HepG2 (cell line): ENCODE measurements around the gene TBC1D22A.

Source experiments
- BRCA1 ChIP-seq: sonication (generic); formaldehyde crosslinking; IDR thresholded peaks from 2 replicates; pipeline ENCODE4 v1.4.0; 2020; ENCODE audit warnings: missing genetic modification reagents
- CREB3 ChIP-seq: sonication (generic); formaldehyde crosslinking; IDR thresholded peaks from 2 replicates; pipeline ENCODE4 v1.5.0; 2020; ENCODE audit warnings: missing genetic modification reagents
- RBFOX2 ChIP-seq: fragments of 200-400 bp; formaldehyde crosslinking; IDR thresholded peaks from 2 replicates; pipeline ENCODE4 v1.6.1; 2017; ENCODE audit warnings: low read depth, mild to moderate bottlenecking, low read length
- RORA ChIP-seq: sonication (generic); formaldehyde crosslinking; IDR thresholded peaks from 2 replicates; pipeline ENCODE4 v1.5.0; 2020; ENCODE audit warnings: mild to moderate bottlenecking, missing genetic modification reagents, moderate library complexity
- SIN3A ChIP-seq: IDR thresholded peaks from 2 replicates; pipeline ENCODE4 v1.6.1; 2011; ENCODE audit warnings: low read depth, mild to moderate bottlenecking, control low read depth, low read length, borderline replicate concordance
- TAF15 ChIP-seq: fragments of 200-400 bp; formaldehyde crosslinking; IDR thresholded peaks from one replicate; pipeline ENCODE4 v1.6.1; 2018; ENCODE audit warnings: mild to moderate bottlenecking, low read depth, low read length; ENCODE audit not compliant: poor library complexity, severe bottlenecking
- TCF12 ChIP-seq, 2 experiments: fragments of 450-650 bp in 1 of 2; sonication (generic) in 1 of 2; formaldehyde crosslinking in 1 of 2; IDR thresholded peaks; 2 replicates each; pipeline versions ENCODE4 v1.6.1 to v1.8.0; 2017 to 2022; ENCODE audit warnings: antibody characterized with exemption in 1 of 2, mild to moderate bottlenecking in 1 of 2, missing genetic modification reagents in 1 of 2, moderate library complexity in 1 of 2
- ZNF432 ChIP-seq: sonication (generic); formaldehyde crosslinking; IDR thresholded peaks from 2 replicates; pipeline ENCODE4 v1.5.0; 2020; ENCODE audit warnings: missing genetic modification reagents, mild to moderate bottlenecking, borderline replicate concordance
- TF ChIP-seq, protein P1 (sequence below), 2 experiments: sonication (generic) in 1 of 2; formaldehyde crosslinking in 1 of 2; IDR thresholded peaks; 2 replicates each; pipeline versions ENCODE4 v1.5.1 to v1.6.1; 2011 to 2020; ENCODE audit warnings: borderline replicate concordance in 1 of 2, low read depth in 1 of 2, low read length in 1 of 2, mild to moderate bottlenecking in 1 of 2, missing genetic modification reagents in 1 of 2, moderate library complexity in 1 of 2
- TF ChIP-seq, protein P2 (sequence below): sonication (generic); formaldehyde crosslinking; IDR thresholded peaks from 2 replicates; pipeline ENCODE4 v1.5.0; 2020; ENCODE audit warnings: mild to moderate bottlenecking, missing genetic modification reagents, moderate library complexity
- TF ChIP-seq, protein P3 (sequence below): sonication (generic); formaldehyde crosslinking; IDR thresholded peaks from 2 replicates; pipeline ENCODE4 v1.5.0; 2020; ENCODE audit warnings: missing genetic modification reagents

GRCh38 chr22:46862418-46863324, 100.2 kb downstream of the TBC1D22A start:
- TF ChIP-seq RBFOX2 = no peak
- TF ChIP-seq, protein P1, sequence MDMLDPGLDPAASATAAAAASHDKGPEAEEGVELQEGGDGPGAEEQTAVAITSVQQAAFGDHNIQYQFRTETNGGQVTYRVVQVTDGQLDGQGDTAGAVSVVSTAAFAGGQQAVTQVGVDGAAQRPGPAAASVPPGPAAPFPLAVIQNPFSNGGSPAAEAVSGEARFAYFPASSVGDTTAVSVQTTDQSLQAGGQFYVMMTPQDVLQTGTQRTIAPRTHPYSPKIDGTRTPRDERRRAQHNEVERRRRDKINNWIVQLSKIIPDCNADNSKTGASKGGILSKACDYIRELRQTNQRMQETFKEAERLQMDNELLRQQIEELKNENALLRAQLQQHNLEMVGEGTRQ (IDR thresholded peaks at IDR 0.05; ENCODE audit: low read depth, low read length) = no peak
- TF ChIP-seq, protein P1 (CRISPR knock-in tag; IDR thresholded peaks at IDR 0.05; ENCODE audit: borderline replicate concordance) = no peak
- no peak for TF ChIP-seq RORA (CRISPR knock-in tag)
- TF ChIP-seq, protein P2, sequence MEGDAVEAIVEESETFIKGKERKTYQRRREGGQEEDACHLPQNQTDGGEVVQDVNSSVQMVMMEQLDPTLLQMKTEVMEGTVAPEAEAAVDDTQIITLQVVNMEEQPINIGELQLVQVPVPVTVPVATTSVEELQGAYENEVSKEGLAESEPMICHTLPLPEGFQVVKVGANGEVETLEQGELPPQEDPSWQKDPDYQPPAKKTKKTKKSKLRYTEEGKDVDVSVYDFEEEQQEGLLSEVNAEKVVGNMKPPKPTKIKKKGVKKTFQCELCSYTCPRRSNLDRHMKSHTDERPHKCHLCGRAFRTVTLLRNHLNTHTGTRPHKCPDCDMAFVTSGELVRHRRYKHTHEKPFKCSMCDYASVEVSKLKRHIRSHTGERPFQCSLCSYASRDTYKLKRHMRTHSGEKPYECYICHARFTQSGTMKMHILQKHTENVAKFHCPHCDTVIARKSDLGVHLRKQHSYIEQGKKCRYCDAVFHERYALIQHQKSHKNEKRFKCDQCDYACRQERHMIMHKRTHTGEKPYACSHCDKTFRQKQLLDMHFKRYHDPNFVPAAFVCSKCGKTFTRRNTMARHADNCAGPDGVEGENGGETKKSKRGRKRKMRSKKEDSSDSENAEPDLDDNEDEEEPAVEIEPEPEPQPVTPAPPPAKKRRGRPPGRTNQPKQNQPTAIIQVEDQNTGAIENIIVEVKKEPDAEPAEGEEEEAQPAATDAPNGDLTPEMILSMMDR (CRISPR knock-in tag) = no peak
- no peak for TF ChIP-seq TCF12 (IDR thresholded peaks at IDR 0.05)
- no peak for TF ChIP-seq TCF12 (CRISPR knock-in tag; IDR thresholded peaks at IDR 0.05)
- no peak for TF ChIP-seq TAF15
- TF ChIP-seq ZNF432 = no peak
- TF ChIP-seq SIN3A = no peak
- no peak for TF ChIP-seq CREB3
- TF ChIP-seq, protein P3, sequence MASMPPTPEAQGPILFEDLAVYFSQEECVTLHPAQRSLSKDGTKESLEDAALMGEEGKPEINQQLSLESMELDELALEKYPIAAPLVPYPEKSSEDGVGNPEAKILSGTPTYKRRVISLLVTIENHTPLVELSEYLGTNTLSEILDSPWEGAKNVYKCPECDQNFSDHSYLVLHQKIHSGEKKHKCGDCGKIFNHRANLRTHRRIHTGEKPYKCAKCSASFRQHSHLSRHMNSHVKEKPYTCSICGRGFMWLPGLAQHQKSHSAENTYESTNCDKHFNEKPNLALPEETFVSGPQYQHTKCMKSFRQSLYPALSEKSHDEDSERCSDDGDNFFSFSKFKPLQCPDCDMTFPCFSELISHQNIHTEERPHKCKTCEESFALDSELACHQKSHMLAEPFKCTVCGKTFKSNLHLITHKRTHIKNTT = no peak
- no peak for TF ChIP-seq BRCA1
